HT-29 (cell line): ENCODE data around the gene EPS15. TPM values are rescaled to one million over a fixed set of nuclear protein-coding genes. Genes with fewer than 3 reads are reported as not detected.
A peak's percentile ranks its signal among the peaks of the same experiment; 100 is the strongest.

Experiments
- DNase-seq: peaks from one replicate; pipeline ENCODE4 v3.0.0-alpha.2; 2015; ENCODE audit warnings: low spot score
- small RNA-seq: library from RNA; depleted of rRNA; stranded (forward); fragments of <200 nt; gene quantifications from one replicate; pipeline ENCODE3, GENCODE V24; 2014
- total RNA-seq: library from RNA; depleted of rRNA; stranded (reverse); fragments of >200 nt; shearing (Covaris generic); gene quantifications from 2 replicates; pipeline ENCODE4 v1.2.3, GENCODE V29; 2014; rRNA removed

EPS15 gene
- total RNA-seq, 1 experiment from 2014 or later = 9.4 TPM

DNA sequence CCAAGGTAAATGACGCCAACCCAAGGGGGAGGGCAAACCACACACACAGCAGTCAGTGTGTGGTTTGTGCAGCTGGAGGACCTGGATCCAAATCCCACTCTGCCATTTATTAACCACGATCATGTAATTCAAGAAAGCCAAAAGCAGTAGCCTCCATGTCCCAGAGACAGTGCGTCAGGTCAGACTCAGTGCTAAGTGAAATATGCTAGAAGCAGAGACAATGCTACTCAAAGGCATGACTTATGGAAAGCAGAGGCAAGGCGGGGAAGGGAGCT lies 202.3 kb downstream of the EPS15 start:
- no peak for DNase-seq

DNA sequence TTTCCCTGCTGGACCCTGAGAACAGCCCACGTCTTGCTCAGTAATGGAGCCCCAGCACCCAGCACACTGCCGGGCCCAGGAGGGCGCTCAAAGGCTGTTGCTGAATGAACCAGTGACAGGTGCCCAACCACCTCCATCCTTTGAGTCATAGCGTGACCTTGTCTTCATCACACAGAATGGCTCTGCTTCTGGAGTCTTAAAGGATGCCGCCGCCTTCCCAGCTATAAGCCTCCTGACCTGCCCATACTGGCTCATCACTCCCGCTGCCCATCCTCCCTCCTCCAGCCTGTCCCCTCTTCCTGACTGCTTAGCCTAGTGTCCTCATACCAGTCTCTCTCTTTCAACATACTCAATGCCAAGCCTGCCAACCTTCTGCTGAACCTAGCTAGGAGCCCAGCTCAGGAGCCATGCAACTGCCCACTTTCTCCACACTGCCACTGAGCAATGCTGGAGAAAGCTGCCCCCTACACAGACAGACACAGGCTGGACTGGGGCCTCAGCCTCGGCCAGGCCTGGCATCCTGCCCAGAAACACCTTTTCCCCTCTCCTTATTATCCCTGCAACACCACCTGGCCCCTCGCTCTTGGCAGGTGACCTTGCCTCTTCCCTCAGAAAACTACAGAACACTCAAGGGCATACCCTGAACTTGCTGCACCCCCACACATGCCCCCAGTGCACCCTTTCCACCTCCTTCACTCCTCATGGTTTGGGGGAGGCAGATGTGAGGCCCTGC lies 202.8 kb downstream of the EPS15 start:
- peak; percentile 23 for DNase-seq

DNA sequence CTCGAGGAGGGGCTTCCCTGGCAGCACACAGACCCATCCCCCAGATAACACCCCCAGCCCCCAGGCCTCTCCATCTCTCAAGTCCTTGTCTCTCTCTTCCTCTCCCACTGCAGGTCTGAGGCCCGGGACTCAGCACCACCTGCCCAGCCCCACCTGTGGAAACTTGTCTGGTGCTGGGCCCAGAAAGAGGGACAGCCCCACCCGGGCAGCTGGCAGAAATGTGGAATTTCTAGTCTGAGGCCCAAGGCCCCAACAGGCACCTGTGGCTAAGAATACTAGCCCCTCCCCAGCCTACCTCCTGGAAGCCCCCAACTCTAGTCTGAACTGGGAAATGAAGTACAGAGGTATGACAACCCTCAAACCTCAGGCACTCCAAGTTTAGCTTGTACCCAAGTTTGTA lies 204.1 kb downstream of the EPS15 start:
- peak; percentile 10 for DNase-seq

- peak; percentile 76 for DNase-seq
These were observed 204.9 kb downstream of the EPS15 start for GRCh38 chr1:51313961-51314777.

- DNase-seq = peak; percentile 41
These were observed 205.7 kb downstream of the EPS15 start for GRCh38 chr1:51313268-51313852.

DNA sequence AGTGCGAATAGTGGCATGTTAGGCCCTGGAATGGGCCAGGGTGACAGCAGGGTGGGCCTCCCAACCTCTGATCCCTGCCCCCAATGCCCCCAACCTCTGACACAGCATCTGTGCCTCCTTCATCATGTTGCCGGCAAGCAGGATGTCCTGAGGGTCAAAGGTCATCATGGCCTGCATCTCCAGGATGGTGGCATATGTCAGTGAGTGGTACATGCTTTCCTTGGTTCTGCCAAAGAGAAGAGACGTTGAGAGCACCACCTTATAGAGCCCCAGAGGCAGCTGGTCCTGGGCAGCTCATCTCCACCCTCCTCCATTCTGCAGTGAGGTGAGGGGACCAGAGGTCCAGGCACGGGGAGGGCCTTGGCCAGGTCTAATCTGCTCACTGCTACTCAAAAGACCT lies 206.3 kb downstream of the EPS15 start:
- no peak for DNase-seq

DNA sequence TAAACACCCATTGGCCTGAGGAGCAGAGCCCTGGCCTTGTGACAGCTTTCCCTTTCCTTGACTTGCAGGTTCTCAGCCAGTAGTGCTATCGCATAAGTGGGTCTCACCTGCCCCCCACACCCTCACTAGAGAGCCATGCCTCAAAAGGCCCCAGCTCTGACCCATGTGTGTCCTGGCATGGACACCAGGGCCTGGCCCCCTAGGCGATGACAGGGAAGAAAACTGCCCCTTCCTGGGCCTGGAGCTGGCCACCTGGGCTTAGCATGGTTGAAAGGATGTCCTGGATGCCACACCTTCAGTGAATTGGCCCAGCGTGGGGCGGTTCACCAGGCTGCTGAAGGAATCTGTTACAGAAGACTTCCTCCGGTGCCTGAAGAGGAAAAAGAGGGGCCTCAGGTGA lies 207.2 kb downstream of the EPS15 start:
- DNase-seq = no peak

GRCh38 chr1:51310871-51311613 lies 208.0 kb downstream of the EPS15 start:
- DNase-seq = no peak

- no peak for DNase-seq
These were observed 209.8 kb downstream of the EPS15 start for GRCh38 chr1:51309291-51309690.

GRCh38 chr1:51308636-51309035 lies 210.4 kb downstream of the EPS15 start:
- no peak for DNase-seq

GRCh38 chr1:51306950-51307349 lies 212.1 kb downstream of the EPS15 start:
- DNase-seq = no peak

- peak; percentile 40 for DNase-seq
These were observed 213.7 kb downstream of the EPS15 start for GRCh38 chr1:51305371-51305823.

GRCh38 chr1:51304360-51304759 lies 214.7 kb downstream of the EPS15 start:
- DNase-seq = no peak

Small RNA genes lying within 50 kb of the gene (small RNA-seq; reads per million reads assigned to genes)
- gene RNU6-1281P (not detected), gene RNU6-877P (not detected)

Other genes starting within 250 kb of the EPS15 start
- gene TTC39A, start 188.7 kb downstream of the EPS15 start, total RNA-seq = 26.3 and 36.3 TPM in 2 replicates
- 37.0 and 43.2 TPM in 2 replicates for gene OSBPL9, start 97.8 kb upstream of the EPS15 start, total RNA-seq